ENCODE data around the gene SH3RF3.

DNA sequence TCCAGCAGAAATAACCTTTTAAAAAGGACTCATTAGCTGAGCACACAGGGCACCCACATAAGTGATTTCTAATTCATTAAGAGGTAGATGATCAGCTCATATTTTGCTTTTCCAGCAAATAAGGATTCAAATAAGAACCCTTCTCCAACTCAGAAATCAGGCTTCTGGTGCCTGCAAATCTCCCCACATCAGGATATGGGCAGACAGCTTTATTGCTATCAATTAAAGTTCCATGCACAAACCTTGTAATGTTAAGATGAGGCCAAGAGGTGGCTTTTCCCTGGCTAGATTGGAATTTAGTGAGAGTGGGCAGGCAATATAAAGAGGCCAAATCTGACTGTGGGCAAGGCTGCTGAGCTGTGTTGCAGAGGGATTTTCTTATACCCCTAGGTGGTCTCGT lies 193.6 kb downstream of the SH3RF3 start:
- TF ChIP-seq MTA3 (IDR thresholded peaks at IDR 0.05; ENCODE audit: borderline replicate concordance, low read length) (no peak), RAD21 (IDR thresholded peaks at IDR 0.05; ENCODE audit: insufficient read depth, low read depth, low read length) (no peak), CHD1 (IDR thresholded peaks at IDR 0.05; ENCODE audit: low read depth, low read length) (no peak), CHD2 (IDR thresholded peaks at IDR 0.05; ENCODE audit: borderline replicate concordance, low read depth, low read length) (no peak), EP300 (IDR thresholded peaks at IDR 0.05; ENCODE audit: borderline replicate concordance in 1 of 2, control insufficient read depth in 1 of 2, low read depth in 2 of 2, low read length in 2 of 2) (no peak), EZH2 (IDR thresholded peaks at IDR 0.05; ENCODE audit: borderline replicate concordance, control insufficient read depth, low read depth, low read length) (no peak), POLR2A (IDR thresholded peaks at IDR 0.05; ENCODE audit: low read depth, low read length) (no peak), ETV6 (conservative IDR thresholded peaks at IDR 0.05 in 1 of 2, IDR thresholded peaks at IDR 0.05 in 1 of 2; ENCODE audit: borderline replicate concordance in 1 of 2, low read depth in 1 of 2) (no peak), YY1 (IDR thresholded peaks at IDR 0.05; ENCODE audit: low read depth, low read length) (no peak)
- TF ChIP-seq, protein P1, sequence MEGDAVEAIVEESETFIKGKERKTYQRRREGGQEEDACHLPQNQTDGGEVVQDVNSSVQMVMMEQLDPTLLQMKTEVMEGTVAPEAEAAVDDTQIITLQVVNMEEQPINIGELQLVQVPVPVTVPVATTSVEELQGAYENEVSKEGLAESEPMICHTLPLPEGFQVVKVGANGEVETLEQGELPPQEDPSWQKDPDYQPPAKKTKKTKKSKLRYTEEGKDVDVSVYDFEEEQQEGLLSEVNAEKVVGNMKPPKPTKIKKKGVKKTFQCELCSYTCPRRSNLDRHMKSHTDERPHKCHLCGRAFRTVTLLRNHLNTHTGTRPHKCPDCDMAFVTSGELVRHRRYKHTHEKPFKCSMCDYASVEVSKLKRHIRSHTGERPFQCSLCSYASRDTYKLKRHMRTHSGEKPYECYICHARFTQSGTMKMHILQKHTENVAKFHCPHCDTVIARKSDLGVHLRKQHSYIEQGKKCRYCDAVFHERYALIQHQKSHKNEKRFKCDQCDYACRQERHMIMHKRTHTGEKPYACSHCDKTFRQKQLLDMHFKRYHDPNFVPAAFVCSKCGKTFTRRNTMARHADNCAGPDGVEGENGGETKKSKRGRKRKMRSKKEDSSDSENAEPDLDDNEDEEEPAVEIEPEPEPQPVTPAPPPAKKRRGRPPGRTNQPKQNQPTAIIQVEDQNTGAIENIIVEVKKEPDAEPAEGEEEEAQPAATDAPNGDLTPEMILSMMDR (IDR thresholded peaks at IDR 0.05 in 2 of 3, conservative IDR thresholded peaks at IDR 0.05 in 1 of 3; ENCODE audit: control insufficient read depth in 2 of 3, extremely low read depth in 1 of 3, insufficient read depth in 1 of 3, low read depth in 3 of 3, low read length in 3 of 3), result no peak
- TF ChIP-seq, protein P2, sequence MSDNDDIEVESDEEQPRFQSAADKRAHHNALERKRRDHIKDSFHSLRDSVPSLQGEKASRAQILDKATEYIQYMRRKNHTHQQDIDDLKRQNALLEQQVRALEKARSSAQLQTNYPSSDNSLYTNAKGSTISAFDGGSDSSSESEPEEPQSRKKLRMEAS (IDR thresholded peaks at IDR 0.05; ENCODE audit: low read depth, low read length), result no peak

Data from GM12878 (cell line).